MM.1S (cell line): ENCODE data around the gene SLC26A5.

Source experiments
- EZH2 ChIP-seq: fragments of 300-600 bp; sonication (generic); optimal IDR thresholded peaks from 2 replicates; pipeline ENCODE3; 2017; ENCODE audit warnings: low read depth, mild to moderate bottlenecking, antibody characterized with exemption, low read length, mixed read lengths
- TF ChIP-seq, protein P1 (sequence below): fragments of 300-600 bp; sonication (generic); IDR thresholded peaks from 2 replicates; pipeline ENCODE4 v1.5.1; 2016; ENCODE audit warnings: antibody characterized with exemption, low read length, mixed read lengths

DNA sequence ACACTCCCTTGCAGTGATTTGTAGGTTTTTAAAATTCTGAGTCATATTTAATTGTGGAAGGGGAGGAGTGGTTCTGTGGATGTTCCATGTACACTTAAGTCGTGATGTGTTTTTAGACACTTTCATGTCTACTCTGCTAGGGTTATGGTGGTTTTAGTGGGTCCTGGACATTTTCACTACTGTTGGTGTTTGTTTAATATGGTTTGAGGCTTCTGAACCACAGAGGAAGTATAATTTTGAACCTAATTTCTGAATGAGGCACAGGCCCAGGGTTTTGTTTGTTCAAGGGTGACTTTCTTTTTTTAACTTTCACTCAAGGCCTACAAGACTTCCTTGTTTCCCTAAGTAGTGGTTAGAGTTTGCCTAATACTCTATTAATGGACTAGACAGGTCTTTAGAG is 13.3 kb downstream of the SLC26A5 start:
- TF ChIP-seq, protein P1, sequence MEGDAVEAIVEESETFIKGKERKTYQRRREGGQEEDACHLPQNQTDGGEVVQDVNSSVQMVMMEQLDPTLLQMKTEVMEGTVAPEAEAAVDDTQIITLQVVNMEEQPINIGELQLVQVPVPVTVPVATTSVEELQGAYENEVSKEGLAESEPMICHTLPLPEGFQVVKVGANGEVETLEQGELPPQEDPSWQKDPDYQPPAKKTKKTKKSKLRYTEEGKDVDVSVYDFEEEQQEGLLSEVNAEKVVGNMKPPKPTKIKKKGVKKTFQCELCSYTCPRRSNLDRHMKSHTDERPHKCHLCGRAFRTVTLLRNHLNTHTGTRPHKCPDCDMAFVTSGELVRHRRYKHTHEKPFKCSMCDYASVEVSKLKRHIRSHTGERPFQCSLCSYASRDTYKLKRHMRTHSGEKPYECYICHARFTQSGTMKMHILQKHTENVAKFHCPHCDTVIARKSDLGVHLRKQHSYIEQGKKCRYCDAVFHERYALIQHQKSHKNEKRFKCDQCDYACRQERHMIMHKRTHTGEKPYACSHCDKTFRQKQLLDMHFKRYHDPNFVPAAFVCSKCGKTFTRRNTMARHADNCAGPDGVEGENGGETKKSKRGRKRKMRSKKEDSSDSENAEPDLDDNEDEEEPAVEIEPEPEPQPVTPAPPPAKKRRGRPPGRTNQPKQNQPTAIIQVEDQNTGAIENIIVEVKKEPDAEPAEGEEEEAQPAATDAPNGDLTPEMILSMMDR, result no peak
- no peak for TF ChIP-seq EZH2
